GM12878 (cell line): ENCODE data around the gene TPST1. TPM values are rescaled to one million over a fixed set of nuclear protein-coding genes. Genes with fewer than 3 reads are reported as not detected.

ENCODE experiments used
- ATAC-seq: fragments of 200-7000 bp; cut with Tn5 transposase; 3 replicates; pipeline ENCODE4 v1.9.1; 2020; ENCODE audit warnings: mild to moderate bottlenecking, moderate library complexity
- BruUV-seq: library from RNA; stranded (reverse); fragments of 400-500 nt; replicated peaks from 2 replicates; lab custom pipeline; 2021; lab: Mats Ljungman, UMichigan
- CTCF ChIA-PET: fragments of 300-600 bp; sonication (Branson Sonifier 250); formaldehyde crosslinking; extraction: SDS; loops from one replicate; lab custom pipeline; 2021; ENCODE audit warnings: inconsistent platforms; lab: Yijun Ruan, JAX
- POLR2A ChIA-PET: fragments of 350-600 bp; formaldehyde crosslinking; extraction: SDS; loops from one replicate; lab custom pipeline; 2021; ENCODE audit warnings: inconsistent platforms; lab: Charles Lee
- RAD21 ChIA-PET: fragments of 300-600 bp; sonication (Branson Sonifier 250); formaldehyde crosslinking; loops from one replicate; lab custom pipeline; 2023; ENCODE audit warnings: antibody characterized with exemption; ENCODE audit not compliant: unreplicated experiment; lab: Charles Lee
- SMC1A ChIA-PET: fragments of 300-600 bp; sonication (Branson Sonifier 250); formaldehyde crosslinking; loops from one replicate; lab custom pipeline; 2023; ENCODE audit not compliant: unreplicated experiment, uncharacterized antibody; lab: Charles Lee
- DNase-seq: peaks from one replicate; pipeline ENCODE4 v3.0.0-alpha.2; 2011; ENCODE audit warnings: low read depth, low spot score
- FAIRE-seq: peaks from 3 replicates; lab custom pipeline; 2011; peaks lifted over from hg19 to GRCh38; lab: Jason Lieb, UNC
- H2AFZ ChIP-seq: 2 replicates; pipeline ENCODE4 v1.6.0; 2011; ENCODE audit warnings: low read depth, low read length, control low read depth; ENCODE audit not compliant: control insufficient read depth
- H3K27ac ChIP-seq: 2 replicates; pipeline ENCODE4 v1.5.1; 2011; ENCODE audit warnings: control low read depth; ENCODE audit not compliant: control insufficient read depth, insufficient read depth
- H3K27me3 ChIP-seq, 2 experiments: replicated peaks in 1 of 2; 2 replicates each; pipeline versions ENCODE4 v1.6.0 to v1.6.1; 2011; ENCODE audit warnings: low read length in 1 of 2; ENCODE audit not compliant: control insufficient read depth in 2 of 2, insufficient read depth in 2 of 2
- H3K36me3 ChIP-seq, 2 experiments: 2 replicates each; pipeline ENCODE4 v1.5.1; 2011; ENCODE audit warnings: low read length in 1 of 2; ENCODE audit not compliant: control insufficient read depth in 2 of 2, insufficient read depth in 2 of 2
- H3K4me1 ChIP-seq: 2 replicates; pipeline ENCODE4 v1.6.1; 2011; ENCODE audit warnings: mild to moderate bottlenecking, low read length, moderate library complexity, mixed read lengths; ENCODE audit not compliant: control insufficient read depth, insufficient read depth
- H3K4me2 ChIP-seq: 2 replicates; pipeline ENCODE4 v1.6.0; 2011; ENCODE audit warnings: control low read depth; ENCODE audit not compliant: control insufficient read depth, insufficient read depth
- H3K4me3 ChIP-seq: fragments of 200-600 bp; sonication (generic); 2 replicates; pipeline ENCODE4 v1.5.1; 2016
- H3K79me2 ChIP-seq: 2 replicates; pipeline ENCODE4 v1.6.0; 2011; ENCODE audit warnings: low read length; ENCODE audit not compliant: control insufficient read depth, insufficient read depth
- H3K9ac ChIP-seq: 2 replicates; pipeline ENCODE4 v1.8.0; 2011; ENCODE audit warnings: low read length, control low read depth, mixed read lengths; ENCODE audit not compliant: control insufficient read depth, insufficient read depth
- H3K9me3 ChIP-seq: replicated peaks from 3 replicates; pipeline ENCODE4 v1.5.1; 2011; ENCODE audit warnings: mild to moderate bottlenecking, low read length; ENCODE audit not compliant: control insufficient read depth, insufficient read depth
- H4K20me1 ChIP-seq: 2 replicates; pipeline ENCODE4 v1.6.0; 2011; ENCODE audit not compliant: control insufficient read depth, insufficient read depth
- ATF2 ChIP-seq: IDR thresholded peaks from 2 replicates; pipeline ENCODE4 v1.6.1; 2012; ENCODE audit warnings: low read length, inconsistent platforms
- CBX3 ChIP-seq: fragments of 200-600 bp; sonication (generic); IDR thresholded peaks from 2 replicates; pipeline ENCODE4 v1.6.1; 2016; ENCODE audit warnings: low read depth, borderline replicate concordance
- EED ChIP-seq: sonication (generic); IDR thresholded peaks from 2 replicates; pipeline ENCODE4 v1.6.1; 2016; ENCODE audit warnings: antibody characterized with exemption, low read depth
- GATAD2B ChIP-seq: fragments of 450-650 bp; conservative IDR thresholded peaks from 2 replicates; pipeline ENCODE4 v1.6.1; 2017; ENCODE audit warnings: low read depth, mild to moderate bottlenecking, moderate library complexity
- IKZF1 ChIP-seq: fragments of 450-650 bp; conservative IDR thresholded peaks from 2 replicates; pipeline ENCODE4 v1.6.1; 2017; ENCODE audit warnings: antibody characterized with exemption, mild to moderate bottlenecking
- KAT2A ChIP-seq: conservative IDR thresholded peaks from 2 replicates; pipeline ENCODE4 v1.6.1; 2011; ENCODE audit warnings: low read depth, low read length; ENCODE audit not compliant: control insufficient read depth
- MEF2B ChIP-seq: fragments of 450-650 bp; IDR thresholded peaks from 2 replicates; pipeline ENCODE4 v1.6.1; 2018; ENCODE audit warnings: mild to moderate bottlenecking, moderate library complexity; ENCODE audit not compliant: partially characterized antibody, poor library complexity, severe bottlenecking
- MYC ChIP-seq: IDR thresholded peaks from 2 replicates; pipeline ENCODE4 v1.6.1; 2011; ENCODE audit warnings: mild to moderate bottlenecking, low read length, moderate library complexity, inconsistent platforms; ENCODE audit not compliant: insufficient read depth, insufficient replicate concordance, insufficient read length, severe bottlenecking
- RBBP5 ChIP-seq: fragments of 200-600 bp; sonication (generic); conservative IDR thresholded peaks from 2 replicates; pipeline ENCODE4 v1.6.1; 2016
- ZBTB33 ChIP-seq: fragments of 450-650 bp; IDR thresholded peaks from 2 replicates; pipeline ENCODE4 v1.6.1; 2017; ENCODE audit warnings: mild to moderate bottlenecking
- WGBS: methylation state at CpG from one replicate; pipeline ENCODE4 v1.1.6; 2016; ENCODE audit warnings: low lambda C conversion rate; ENCODE audit not compliant: insufficient replicate concordance, insufficient coverage; ENCODE audit errors: missing lambda C conversion rate; 5-methylcytosine and 5-hydroxymethylcytosine counted together
- in situ Hi-C: fragments of 300-500 bp; cut with MboI; formaldehyde crosslinking; loops from 9 replicates; pipeline ENCODE4 v1.14.3; 2018; ENCODE audit warnings: mixed read lengths
- intact Hi-C: fragments of 100-400 bp; cut with micrococcal nuclease; formaldehyde crosslinking; loops from one replicate; pipeline ENCODE4 v1.14.2; 2022; ENCODE audit not compliant: unreplicated experiment
- polyA plus RNA-seq, 11 experiments: library from polyadenylated mRNA; depleted of rRNA in 4 of 11; unstranded in 6 of 11; stranded (reverse) in 5 of 11; fragments of >200 nt; fragmentation: Nextera tagmentation in 4 of 11; fragmentation: Illumina TruSeq in 1 of 11; extraction: Ambion mirVana in 4 of 11; extraction: Trizol in 1 of 11; gene quantifications; 1 replicate in 1 of 11; 2 replicates in 10 of 11; pipeline versions ENCODE4 v1.2.1 to v1.2.3, GENCODE V29; 2011 to 2016; ENCODE audit warnings: inconsistent platforms in 2 of 11, missing spikeins in 2 of 11, low read depth in 1 of 11
- total RNA-seq, 4 experiments: library from RNA; depleted of rRNA in 3 of 4; stranded (reverse); fragments of >200 nt in 3 of 4; fragmentation: Illumina TruSeq in 1 of 4; extraction: Trizol in 1 of 4; gene quantifications; 2 replicates each; pipeline versions ENCODE4 v1.2.1 to v1.2.3, GENCODE V29; 2013 to 2021

TPST1 gene
- total and polyA plus RNA-seq, 10 of the 15 experiments (the other 5 are each of a cell fraction or from before 2014, with no cell fraction given) = 1.1 to 10.6 (median 7.5) TPM

GRCh38 chr7:66190504-66190857 lies 14.7 kb upstream of the TPST1 start:
- WGBS = 13% methylated on average over 5 of the region's 5 CpGs
- ChIA-PET SMC1A (no interaction called here), POLR2A (no interaction called here)

More at GRCh38 chr7:66190504-66190857, 14.7 kb upstream of the TPST1 start:
- Histone ChIP-seq H4K20me1 (no peaks in the 10 kb centered on the region), H3K79me2 (no peaks in the 10 kb centered on the region), H3K36me3 (no peaks in the 10 kb centered on the region), H2AFZ (no peak overlapping the region), H3K27ac (no peak overlapping the region), H3K4me1 (no peaks in the 10 kb centered on the region), H3K9me3 (no peaks in the 10 kb centered on the region), H3K27me3 (no peaks in the 10 kb centered on the region; a peak in 1 of 4 replicates), H3K9ac (no peak overlapping the region), H3K4me3 (no peak overlapping the region), H3K4me2 (no peak overlapping the region)
- no peak for TF ChIP-seq EED
- no peak for TF ChIP-seq KAT2A
- TF ChIP-seq ATF2 = no peak
- no peak for TF ChIP-seq ZBTB33
- no peak for TF ChIP-seq MEF2B
- no peak for TF ChIP-seq CBX3
- TF ChIP-seq RBBP5 = no peak
- no peak for TF ChIP-seq IKZF1
- no peak for TF ChIP-seq GATAD2B
- no peak for TF ChIP-seq MYC
- intact Hi-C loops = no loop called here
- ChIA-PET RAD21 (no interaction called here), CTCF (no interaction called here)
- no TSS peak for BruUV-seq
- no peak for ATAC-seq
- no peak for DNase-seq
- FAIRE-seq = no peak
- in situ Hi-C loops = no loop called here
